ENCODE results near the gene ANTXRL. TPM values are rescaled to one million over a fixed set of nuclear protein-coding genes. Genes with fewer than 3 reads are reported as not detected.

ANTXRL gene
- total RNA-seq, 1 donor, result not detected

GRCh38 chr10:46285300-46285699 is 1.5 kb upstream of the ANTXRL start:
- no peak for TF ChIP-seq CTCF (IDR thresholded peaks at IDR 0.05; ENCODE audit: insufficient read depth, low read depth, low read length)
- peak overlapping the region; percentile 69 for H3K4me3 ChIP-seq (ENCODE audit: low read depth, low read length)

GRCh38 chr10:46285966-46286620 is 704 bp upstream of the ANTXRL start:
- no peak overlapping the region for H3K4me3 ChIP-seq (ENCODE audit: low read depth, low read length)
- no peak for DNase-seq (ENCODE audit: low read depth)
- TF ChIP-seq CTCF (IDR thresholded peaks at IDR 0.05; ENCODE audit: insufficient read depth, low read depth, low read length), result no peak

More at GRCh38 chr10:46285300-46285699, 1.5 kb upstream of the ANTXRL start:
- no peak for DNase-seq (ENCODE audit: low read depth)

- H3K4me3 ChIP-seq (ENCODE audit: low read depth, low read length), result no peak overlapping the region
- DNase-seq (ENCODE audit: low read depth), result no peak
- TF ChIP-seq CTCF (IDR thresholded peaks at IDR 0.05; ENCODE audit: insufficient read depth, low read depth, low read length), result no peak
Observed at GRCh38 chr10:46287846-46288477, 1.2 kb downstream of the ANTXRL start.

- no peak for DNase-seq (ENCODE audit: low read depth)
- TF ChIP-seq CTCF (IDR thresholded peaks at IDR 0.05; ENCODE audit: insufficient read depth, low read depth, low read length), result no peak
- H3K4me3 ChIP-seq (ENCODE audit: low read depth, low read length), result no peak overlapping the region
Observed at GRCh38 chr10:46288601-46289206, 1.9 kb downstream of the ANTXRL start.

- peak; percentile 42 for DNase-seq (ENCODE audit: low read depth)
- TF ChIP-seq CTCF (IDR thresholded peaks at IDR 0.05; ENCODE audit: insufficient read depth, low read depth, low read length), result no peak
- H3K4me3 ChIP-seq (ENCODE audit: low read depth, low read length), result no peak overlapping the region
Observed at GRCh38 chr10:46289209-46289810, 2.5 kb downstream of the ANTXRL start.

GRCh38 chr10:46290101-46290886 is 3.5 kb downstream of the ANTXRL start:
- no peak for TF ChIP-seq CTCF (IDR thresholded peaks at IDR 0.05; ENCODE audit: insufficient read depth, low read depth, low read length)
- DNase-seq (ENCODE audit: low read depth), result no peak

More at GRCh38 chr10:46290101-46290886, 3.5 kb downstream of the ANTXRL start:
- no peak overlapping the region for H3K4me3 ChIP-seq (ENCODE audit: low read depth, low read length)
